Hindlimb muscle (tissue), 1 donor: Measurements from ENCODE around the gene WDFY1. TPM values are rescaled to one million over a fixed set of nuclear protein-coding genes. Genes with fewer than 3 reads are reported as not detected.
"Not testable (repeated sequence)": the region's sequence is repeated elsewhere in the genome, so short reads cannot be mapped to it uniquely, and the experiment has no call there.

Experiments
- DNase-seq: peaks from one replicate; pipeline ENCODE4 v3.0.0-alpha.2; 2013
- polyA plus RNA-seq: library from polyadenylated mRNA; unstranded; fragments of 120-200 nt; gene quantifications from one replicate; pipeline ENCODE4 v1.2.1, GENCODE V29; 2013; ENCODE audit not compliant: insufficient read length

The WDFY1 gene
- polyA plus RNA-seq, 1 donor = 29.6 TPM

DNA sequence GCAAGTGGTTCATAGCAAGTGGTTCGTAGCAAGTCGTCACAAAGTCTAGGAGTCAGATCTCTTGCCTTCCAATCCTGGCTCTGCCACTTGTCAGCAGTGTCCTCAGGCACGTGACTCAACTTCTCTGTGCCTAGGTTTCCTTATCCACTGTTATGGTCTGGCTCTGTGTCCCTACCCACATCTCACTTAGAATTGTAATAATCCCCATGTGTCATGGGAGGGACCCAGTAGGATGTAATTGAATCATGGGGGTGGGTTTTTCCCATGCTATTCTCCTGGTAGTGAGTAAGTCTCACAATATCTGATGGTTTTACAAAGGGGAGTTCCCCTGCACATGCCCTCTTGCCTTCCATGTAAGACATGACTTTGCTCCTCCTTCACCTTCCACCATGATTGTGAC lies 55.9 kb downstream of the WDFY1 start:
- DNase-seq = no peak

DNA sequence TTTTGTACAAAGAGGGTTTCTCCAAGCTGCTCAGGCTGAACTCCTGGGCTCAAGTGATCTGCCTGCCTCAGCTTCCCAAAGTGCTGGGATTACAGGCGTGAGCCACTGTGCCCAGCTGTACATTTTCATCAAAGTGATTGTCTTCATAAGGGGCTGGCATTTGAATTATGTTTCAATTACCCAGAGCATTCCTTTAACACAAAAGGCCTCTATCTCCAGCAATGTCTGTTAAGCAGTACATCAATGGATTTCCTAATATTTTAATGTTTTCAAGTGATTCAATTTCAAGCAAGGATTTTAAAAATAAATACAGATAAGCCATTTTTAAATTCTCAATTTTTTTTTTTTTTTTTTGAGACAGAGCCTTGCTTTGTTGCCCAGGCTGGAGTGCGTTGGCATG lies 56.9 kb downstream of the WDFY1 start:
- no peak for DNase-seq

DNA sequence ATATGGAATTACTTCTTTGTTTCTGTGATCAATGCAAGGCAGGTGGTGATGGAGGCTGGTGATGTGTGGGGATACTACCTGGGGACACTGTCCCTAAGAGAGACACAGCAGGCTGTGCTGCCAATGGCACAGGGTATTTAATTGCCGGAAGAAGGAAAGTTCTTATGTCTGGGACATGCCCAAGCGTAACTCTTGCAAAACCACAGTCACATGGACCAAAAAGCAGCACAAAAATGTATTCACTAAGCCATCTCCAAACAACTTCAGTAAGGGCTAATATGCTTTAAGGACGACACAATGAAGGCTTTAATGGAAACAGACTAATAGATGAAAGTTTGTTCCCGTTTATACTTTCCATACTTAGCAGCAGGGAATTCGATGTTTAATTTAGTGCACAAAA lies 58.0 kb downstream of the WDFY1 start:
- no peak for DNase-seq

DNA sequence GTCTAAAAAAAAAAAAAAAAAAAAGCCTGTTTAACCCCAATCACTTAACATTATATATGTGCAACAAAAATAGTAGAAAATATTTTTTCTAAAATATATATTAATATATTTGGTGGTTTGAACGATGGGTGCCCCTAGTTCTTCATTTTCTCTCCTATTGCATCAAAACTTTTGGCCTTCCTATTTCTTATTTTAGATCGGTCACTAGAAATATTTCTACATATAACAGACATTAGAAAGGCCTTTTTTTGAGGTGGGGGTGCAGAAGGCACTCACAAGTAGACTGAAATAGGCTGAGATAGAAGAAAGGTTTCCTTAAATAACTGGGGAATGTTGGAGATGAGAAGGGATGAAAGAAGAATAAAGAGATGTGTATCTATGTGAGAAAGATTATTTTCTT lies 58.4 kb downstream of the WDFY1 start:
- no peak for DNase-seq

DNA sequence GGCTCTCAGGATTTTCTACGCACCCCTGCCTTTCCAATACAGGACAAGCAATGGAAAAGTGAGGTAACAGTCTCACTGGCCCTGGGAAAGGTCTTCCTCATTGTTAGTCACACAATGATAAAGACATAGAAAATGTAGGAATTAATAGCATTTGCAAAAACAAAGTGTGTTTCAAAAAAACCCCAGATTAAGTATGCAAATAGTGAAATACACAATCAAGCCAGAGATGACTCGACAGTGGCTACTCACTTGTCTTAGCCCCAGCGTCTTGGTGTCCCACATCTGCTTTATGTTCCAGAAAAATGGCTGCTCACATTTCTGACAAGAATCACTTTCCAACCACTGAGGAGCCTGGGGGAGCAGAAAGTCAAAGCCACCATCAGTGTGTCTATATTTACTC lies 60.7 kb downstream of the WDFY1 start:
- no peak for DNase-seq

DNA sequence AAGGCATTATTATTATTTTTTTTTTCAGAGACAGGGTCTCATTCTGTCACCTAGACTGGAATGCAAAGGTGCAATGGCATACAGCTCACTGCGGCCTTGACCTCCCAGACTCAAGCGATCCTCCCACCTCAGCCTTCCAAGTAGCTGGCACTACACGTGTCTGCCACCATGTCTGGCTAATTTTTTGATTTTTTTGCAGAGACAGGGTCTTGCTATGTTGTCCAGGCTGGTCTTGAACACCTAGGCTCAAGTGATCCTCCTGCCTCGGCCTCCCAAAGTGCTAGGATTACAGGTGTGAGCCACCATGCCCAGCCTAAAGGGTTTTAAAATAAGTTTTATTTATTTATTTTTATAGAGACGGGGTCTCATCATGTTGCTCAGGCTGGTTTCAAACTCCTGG lies 62.4 kb downstream of the WDFY1 start:
- DNase-seq = no peak

DNA sequence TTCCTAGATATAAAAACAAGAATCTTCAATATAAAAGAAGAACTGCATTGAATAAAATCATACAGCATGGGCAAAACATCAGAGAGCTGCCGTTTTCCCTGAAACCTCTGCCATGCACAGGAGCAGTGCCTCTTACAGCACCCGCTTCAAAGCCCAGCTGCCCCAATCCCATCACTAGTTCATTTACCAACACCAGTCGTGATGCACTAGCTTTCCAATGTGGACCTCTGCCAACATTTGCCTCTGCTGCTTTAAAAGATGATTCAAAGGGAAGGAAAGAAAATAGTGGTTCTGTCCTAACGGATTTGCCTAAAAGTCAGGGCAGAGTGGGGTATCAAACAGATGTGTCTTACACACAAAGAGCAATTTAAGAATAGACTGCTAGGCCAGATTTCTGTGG lies 64.3 kb downstream of the WDFY1 start:
- DNase-seq = no peak

DNA sequence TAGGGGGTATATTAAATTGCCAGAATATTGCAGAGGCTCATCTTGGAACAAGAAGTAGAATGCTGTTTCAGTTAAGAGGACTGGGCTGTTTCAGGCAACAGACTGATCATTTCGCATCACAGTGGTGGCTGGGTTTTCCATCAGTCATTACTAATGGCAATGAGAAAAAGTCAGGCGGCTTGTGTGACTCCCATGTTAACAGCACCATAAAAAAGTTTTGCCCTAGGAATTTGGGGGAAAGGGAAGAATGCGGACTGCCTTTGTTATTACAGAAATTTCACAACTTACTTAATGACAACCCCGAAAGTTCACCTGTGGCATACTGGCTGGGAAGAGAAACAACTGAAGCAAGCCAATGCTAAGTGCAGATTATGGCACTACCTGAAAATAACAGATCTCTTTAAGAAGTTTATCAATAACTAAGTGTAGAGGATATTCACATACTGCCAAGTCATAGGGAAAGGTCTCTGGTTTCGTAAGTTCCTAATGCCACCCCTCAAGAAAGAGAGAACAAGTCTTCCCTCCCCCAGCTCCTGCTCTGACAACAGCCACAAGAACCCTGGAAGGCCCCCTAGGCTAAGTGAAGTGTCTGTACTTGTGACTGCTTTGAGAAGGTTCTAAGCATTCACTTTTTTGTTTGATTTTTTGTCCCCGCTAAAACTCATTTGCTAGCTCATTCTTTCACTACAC lies 67.3 kb downstream of the WDFY1 start:
- no peak for DNase-seq

DNA sequence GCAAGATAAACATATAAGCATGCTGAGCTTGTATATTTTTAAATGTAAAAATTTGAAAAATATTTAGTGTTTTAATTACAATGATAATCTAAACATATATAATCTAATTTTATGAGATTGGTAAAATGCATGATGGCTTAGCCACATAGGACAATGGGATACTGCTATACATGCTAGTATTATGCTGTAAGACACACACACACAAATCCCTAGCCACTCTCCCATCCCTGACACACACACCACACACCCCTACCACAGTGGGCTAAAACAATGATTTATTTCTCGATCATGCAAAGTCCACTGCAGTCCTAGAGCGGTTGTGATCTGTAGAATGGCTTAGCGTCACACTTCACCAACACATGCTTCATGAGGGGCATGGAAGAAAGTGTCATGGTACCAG lies 71.5 kb downstream of the WDFY1 start:
- no peak for DNase-seq

DNA sequence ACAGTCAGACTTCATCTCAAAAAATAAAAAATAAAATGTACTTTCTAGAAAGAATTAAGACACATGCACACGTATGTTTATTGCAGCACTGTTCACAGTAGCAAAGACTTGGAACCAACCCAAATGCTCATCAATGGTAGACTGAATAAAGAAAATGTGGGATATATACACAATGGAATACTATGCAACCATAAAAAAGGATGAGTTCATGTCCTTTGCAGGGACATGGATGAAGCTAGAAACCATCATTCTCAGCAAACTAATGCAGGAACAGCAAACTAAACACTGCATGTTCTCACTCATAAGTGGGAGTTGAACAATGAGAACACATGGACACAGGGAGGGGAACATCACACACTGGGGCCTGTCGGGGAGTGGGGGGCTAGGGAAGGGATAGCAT lies 72.4 kb downstream of the WDFY1 start:
- not testable (repeated sequence) for DNase-seq

DNA sequence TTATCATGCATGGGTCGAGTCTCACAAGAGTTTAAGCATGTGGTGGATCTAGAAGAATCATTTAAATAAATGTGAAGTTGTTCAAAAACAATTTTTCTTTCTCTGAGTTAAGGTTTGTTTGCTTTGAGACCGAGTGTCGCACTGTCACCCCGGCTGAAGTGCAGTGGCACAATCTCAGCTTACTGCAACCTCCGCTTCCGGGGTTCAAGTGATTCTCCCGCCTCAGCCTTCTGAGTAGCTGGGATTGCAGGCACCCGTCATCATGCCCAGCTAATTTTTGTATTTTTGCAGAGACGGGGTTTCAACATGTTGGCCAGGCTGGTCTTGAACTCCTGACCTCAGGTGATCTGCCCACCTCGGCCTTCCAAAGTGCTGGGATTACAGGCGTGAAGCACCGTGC lies 73.5 kb downstream of the WDFY1 start:
- DNase-seq = not testable (repeated sequence)

DNA sequence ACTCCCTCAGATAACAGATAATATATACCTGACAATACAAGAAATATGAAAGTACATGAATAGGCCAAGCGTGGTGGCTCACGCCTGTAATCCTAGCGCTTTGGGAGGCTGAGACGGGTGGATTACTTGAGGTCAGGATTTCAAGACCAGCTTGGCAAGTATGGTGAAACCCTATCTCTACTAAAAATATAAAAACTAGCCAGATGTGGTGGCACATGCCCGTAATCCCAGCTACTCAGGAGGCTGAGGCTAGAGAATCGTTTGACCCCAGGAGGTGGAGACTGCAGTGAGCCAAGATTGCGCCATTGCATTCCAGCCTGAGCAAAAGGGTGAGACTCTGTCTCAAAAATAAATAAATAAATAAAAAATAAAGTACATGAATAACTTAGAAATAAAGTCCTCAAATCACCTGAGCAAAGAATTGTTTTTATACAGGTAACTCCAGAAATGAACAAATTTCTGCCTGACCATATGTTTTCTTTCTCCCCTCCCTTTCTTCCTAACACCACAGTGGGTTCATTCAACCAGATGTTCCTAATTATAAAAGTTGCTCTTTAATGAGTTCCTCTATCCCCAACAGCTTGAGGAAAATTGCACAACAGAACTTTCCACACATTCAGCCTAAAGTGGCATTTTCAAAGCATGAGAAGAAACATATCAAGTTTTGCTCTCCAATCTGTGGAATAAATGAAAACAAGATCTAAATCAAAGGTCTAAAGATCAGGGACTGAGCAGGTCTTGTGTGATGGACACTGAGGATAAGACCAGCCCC lies 74.1 kb downstream of the WDFY1 start:
- no peak for DNase-seq

DNA sequence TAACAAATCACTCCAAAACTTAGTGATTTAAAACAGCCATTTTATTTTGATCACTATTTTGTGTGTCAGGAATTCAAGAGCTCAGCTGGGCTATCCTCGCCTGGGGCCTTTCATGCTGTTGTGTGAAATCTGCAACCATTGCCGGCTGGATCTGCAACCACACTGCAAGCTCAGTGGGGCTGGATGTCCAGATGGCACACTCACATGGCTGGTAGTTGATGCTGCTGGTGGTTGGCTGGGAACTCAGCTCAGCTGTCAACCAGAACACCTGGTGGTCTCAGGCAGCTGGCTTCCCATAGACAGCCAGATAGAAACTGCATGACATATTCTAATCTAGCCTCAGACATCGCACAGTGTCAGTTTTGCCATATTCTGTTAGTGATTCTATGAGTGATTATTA lies 77.1 kb downstream of the WDFY1 start:
- peak; percentile 9 for DNase-seq

DNA sequence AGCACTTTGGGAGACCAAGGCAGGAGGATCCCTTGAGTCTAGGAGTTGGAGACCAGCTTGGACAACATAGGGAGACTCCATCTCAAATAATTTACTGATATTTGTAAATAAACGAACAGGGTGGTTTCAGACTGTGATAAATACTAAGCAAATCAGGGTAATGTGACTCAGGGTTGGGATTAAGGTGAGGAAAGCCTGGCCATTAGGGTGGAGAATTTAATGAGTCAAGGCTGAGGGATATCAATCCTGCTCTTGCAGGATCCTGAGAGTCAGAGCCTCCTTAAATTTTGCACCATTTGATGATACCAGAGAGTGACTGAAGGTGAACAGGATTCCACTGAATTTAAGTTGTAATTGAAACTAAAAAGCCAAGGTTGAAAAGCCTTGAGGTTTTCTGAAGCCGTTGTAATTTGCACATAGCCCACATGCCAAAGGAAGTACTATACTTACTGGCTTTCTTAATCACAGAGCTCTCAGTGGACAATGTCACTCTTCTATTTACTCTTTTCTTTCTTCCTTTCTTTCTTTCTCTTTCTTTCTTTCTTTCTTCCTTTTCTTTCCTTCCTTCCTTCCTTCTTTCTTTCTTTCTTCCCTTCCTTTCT lies 79.1 kb downstream of the WDFY1 start:
- no peak for DNase-seq

DNA sequence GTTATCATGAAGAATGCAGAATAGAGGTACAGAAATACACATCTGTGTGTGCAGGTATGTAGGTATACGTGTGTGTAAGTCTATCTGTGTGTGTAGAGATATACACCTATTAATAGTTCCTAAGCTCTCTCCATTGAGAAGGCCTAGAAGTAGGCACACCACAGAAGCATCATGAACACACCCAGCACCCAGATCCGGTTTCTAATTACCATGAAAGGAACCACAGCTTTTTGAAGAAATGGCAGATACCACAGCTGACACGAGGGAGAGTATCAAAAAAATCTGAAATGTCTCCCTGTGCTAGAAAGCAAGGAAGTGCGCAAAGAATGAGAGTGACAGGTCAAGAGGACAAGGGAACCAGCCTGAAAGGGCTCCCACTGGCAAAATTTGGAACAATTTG lies 80.0 kb downstream of the WDFY1 start:
- no peak for DNase-seq

DNA sequence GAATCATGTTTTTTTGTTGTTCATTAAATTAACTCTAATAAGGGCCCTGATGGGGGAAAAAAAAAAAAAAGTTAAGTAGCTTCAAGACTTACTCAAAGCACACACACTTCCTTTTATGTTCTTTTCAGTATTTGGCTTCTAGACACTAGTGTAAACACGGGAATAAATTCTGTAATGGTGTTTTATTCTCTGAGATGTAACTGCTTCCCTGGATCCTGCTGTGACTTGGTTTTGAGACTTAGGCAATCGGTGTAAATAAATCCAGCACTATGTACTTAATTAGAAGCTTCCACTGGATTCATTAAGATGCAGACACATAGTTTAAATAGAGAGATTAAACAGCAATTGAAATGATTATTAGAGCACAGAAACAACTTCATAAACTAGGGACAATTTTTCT lies 81.6 kb downstream of the WDFY1 start:
- no peak for DNase-seq

DNA sequence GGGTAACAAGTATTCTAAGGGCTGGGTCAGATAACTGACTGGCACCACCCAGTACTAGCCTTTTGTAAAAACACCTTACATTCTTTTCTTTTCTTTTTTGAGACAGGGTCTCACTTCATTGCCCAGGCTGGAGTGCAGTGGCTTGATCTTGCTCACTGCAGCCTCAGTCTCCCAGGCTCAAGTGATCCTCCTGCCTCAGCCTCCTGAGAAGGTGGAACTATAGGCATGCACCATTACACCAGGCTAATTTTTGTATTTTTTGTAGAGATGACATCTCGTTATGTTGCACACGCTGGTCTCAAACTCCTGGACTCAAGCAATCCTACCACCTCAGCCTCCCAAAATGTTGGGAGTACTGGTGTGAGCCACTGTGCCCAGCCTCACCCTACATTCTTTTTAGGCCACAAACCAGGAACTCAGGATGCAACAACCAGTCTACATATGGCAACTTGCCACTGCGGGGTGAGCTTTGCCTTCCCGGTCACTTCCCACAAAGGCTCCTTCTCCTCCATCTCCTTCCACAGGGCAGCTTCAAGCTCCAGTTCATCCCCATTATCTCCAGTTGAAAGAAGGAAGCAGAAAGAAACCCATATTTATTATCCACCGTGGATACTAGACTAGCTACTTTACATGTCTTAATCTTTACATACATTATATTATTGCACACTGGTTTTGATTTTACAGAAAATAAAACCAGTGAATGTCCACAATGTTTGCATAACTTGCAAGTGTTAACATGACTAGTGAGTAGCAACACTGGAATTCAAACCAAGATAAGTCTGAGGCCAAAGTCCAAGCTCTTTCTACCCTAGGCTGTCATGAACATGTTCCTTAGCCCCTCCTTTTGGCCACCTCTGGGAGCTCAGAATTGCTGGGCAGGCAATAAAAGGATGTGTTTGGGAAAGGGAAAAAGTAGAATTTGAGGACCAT lies 84.1 kb downstream of the WDFY1 start:
- DNase-seq = no peak

DNA sequence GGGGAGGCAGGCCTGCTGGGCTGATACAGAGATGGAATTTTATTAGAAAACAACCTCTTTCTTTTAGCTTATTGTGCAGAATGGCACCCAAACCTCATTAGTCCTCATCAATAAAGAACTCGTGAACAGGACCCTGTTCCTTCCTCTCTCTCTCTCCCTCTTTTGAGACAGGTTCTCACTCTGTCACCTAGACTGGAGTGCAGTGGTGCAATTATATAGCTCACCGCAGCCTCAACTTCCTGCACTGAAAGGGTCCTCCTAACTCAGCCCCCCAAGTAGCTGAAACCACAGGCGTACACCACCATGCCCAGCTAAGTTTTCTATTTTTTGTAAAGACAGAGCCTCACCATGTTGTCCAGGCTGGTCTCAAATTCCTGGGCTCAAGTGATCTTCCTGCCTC lies 86.1 kb downstream of the WDFY1 start:
- DNase-seq = no peak

DNA sequence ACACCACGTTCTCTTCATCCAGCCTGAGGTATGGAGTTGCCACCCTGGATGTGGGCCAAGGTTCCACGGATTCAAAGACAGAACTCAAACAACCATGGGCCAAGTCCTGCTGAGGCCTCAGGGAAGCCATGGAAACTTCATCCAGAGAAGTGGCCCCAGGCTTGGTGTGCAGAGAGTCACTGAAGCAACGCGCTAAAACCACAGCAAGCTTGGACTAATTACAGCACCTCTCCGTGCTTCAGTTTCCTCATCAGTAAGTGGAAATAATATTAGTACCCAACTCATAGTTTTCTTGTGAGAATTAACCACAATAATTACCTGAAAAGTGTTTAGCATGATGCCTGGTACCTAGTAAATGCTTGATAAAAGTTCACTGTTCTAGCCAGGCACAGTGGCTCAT lies 88.6 kb downstream of the WDFY1 start:
- DNase-seq = no peak

DNA sequence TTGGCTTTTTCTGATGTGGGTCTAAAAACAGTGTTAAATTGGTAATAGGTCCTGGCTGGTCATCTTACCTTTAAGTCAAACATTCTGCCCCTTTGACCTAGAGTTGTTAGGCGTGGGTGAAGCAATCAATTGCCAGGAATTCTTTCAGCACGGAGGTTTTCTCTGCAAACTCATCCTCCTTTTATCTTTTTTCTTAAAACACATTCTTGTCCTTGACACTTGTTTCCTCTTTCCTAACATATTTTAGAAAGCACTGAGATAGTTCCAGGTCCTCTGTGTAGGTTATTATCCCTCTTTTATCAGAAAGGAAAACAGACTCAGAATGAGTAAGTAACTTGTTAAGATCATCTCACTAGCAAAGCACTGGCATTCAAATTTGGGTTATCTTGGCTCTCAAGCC lies 89.1 kb downstream of the WDFY1 start:
- no peak for DNase-seq

DNA sequence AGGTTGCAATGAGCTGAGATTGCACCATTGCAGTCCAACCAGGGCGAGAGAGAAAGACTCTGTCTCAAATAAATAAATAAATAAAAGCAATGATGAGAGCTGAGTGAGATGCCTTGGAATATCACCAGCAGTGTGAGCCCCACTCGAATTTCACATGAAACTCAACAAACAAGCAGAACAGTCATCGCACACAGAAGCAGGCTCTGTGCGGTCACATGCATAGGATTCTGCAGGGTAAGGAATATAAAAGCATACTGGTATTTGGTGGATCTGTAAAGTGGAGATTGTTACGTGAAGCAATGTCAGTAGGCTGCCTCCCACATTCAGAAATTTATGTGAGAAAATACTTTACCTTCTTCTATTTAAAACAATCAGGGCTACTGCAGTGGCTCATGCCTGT lies 89.7 kb downstream of the WDFY1 start:
- no peak for DNase-seq

DNA sequence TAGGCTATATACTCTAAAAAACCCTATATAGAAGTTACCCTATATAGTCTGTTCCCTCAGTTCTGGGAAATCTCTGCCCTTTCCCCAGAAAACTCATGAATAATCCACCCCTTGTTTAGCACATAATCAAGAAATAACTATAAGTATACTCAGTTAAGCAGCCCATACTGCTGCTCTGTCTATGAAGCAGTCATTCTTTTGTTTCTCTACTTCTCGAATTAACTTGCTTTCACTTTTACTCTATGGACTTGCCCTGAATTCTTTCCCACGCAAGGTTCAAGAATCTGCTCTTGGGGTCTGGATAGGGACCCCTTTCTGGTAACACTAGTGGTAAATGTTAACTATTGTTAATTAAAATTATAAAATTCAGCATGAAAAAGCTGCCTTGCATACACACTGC lies 90.4 kb downstream of the WDFY1 start:
- DNase-seq = no peak

DNA sequence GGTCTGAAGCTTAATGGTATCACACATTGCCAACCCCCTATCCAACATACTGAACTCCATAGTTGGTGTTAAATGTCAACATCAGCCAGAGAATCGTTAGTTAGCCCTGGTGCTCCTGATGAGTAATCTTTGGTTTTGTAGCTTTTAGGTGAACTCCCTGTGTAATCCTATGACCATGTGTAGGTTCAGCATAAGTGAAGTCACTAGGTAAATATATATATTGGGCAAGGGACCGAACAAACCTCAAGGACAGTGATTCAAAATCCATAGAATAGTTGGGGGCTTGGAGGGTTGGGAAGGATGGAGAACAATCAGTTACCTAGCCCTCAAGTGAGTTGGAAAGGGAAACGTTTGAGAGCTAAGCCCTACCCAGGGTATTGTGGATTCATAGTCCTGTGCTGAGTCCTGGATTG lies 91.7 kb downstream of the WDFY1 start:
- no peak for DNase-seq
